B cell (primary cell): ENCODE measurements around the gene CFAP61.

Experiments
- EZH2 ChIP-seq: IDR thresholded peaks from 2 replicates; pipeline ENCODE4 v1.6.1; 2012; ENCODE audit warnings: borderline replicate concordance, low read depth, mild to moderate bottlenecking, moderate library complexity, low read length; ENCODE audit not compliant: insufficient read depth, poor library complexity, severe bottlenecking
- TF ChIP-seq, protein P1 (sequence below): fragments of 200-600 bp; IDR thresholded peaks from one replicate; pipeline ENCODE4 v1.8.0; 2022; ENCODE audit warnings: antibody characterized with exemption, mild to moderate bottlenecking

GRCh38 chr20:20275636-20276035 lies 223.3 kb downstream of the CFAP61 start:
- TF ChIP-seq, protein P1, sequence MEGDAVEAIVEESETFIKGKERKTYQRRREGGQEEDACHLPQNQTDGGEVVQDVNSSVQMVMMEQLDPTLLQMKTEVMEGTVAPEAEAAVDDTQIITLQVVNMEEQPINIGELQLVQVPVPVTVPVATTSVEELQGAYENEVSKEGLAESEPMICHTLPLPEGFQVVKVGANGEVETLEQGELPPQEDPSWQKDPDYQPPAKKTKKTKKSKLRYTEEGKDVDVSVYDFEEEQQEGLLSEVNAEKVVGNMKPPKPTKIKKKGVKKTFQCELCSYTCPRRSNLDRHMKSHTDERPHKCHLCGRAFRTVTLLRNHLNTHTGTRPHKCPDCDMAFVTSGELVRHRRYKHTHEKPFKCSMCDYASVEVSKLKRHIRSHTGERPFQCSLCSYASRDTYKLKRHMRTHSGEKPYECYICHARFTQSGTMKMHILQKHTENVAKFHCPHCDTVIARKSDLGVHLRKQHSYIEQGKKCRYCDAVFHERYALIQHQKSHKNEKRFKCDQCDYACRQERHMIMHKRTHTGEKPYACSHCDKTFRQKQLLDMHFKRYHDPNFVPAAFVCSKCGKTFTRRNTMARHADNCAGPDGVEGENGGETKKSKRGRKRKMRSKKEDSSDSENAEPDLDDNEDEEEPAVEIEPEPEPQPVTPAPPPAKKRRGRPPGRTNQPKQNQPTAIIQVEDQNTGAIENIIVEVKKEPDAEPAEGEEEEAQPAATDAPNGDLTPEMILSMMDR = no peak
- no peak for TF ChIP-seq EZH2
